ENCODE data around the gene SORL1-AS1.

SORL1-AS1 gene

GRCh38 chr11:121451178-121451985, 1.4 kb downstream of the SORL1-AS1 start:
- DNase-seq: peak; percentile 75

DNA sequence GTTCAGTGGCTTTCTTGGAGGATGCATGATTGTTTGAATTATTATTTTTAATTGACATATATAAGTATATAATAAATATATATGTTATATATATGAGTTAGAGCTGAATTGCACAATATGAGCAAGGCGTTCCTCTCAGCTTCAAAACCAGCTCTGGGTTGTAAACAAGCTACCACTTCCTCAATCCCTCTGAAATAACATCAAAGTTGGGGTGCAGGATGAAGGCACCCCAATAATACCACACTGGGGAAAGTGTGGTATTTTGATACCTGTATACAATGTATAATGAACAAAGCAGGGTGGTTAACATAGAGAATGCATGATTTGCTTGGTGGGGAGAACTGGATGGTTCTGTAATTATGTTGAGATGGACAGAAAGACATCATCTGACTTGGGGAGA, 2.4 kb downstream of the SORL1-AS1 start:
- DNase-seq: no peak

DNA sequence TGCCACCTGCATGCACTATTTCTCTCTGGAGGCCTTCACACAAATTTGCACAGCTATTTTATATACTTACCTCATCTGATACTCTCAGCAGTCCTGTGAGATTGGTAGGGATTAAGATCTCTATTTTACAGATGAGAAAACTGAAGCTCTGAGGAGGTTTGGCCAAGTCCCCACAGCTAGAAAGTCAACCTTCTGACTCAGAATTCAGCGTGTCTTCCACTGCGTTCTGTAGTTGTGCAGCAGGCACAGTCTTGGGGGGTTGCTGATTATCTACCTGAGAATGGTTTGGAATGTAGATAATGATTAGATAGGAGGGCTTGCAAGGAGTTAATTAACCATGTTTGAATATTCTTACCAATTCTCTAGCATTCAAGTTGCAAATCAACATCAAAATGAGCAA, 3.1 kb downstream of the SORL1-AS1 start:
- DNase-seq: no peak

- no peak for DNase-seq
These were observed 3.6 kb downstream of the SORL1-AS1 start for GRCh38 chr11:121449123-121449522.

- DNase-seq: no peak
These were observed 4.3 kb downstream of the SORL1-AS1 start for GRCh38 chr11:121448431-121448941.

GRCh38 chr11:121448011-121448410, 4.8 kb downstream of the SORL1-AS1 start:
- DNase-seq: no peak

DNA sequence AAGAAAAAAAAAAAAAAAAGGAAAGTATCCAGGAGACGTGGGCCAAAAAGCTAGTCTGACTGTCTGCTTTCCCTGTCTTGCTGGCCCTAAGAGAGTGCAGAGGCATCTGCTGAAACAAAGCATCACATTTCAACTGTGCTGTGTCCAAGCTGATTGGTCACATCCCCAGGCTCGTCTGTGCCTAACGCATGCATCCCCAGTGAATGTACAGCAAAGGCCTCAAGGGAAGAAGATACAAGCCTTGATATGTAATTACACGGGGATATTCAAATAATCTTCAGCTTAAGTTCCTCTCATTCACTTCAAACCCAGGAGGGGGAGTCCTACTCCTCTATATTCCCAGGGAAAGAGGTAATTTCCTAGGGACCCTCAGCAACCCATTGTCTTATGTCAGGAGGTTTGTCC, 6.0 kb downstream of the SORL1-AS1 start:
- DNase-seq: no peak

DNA sequence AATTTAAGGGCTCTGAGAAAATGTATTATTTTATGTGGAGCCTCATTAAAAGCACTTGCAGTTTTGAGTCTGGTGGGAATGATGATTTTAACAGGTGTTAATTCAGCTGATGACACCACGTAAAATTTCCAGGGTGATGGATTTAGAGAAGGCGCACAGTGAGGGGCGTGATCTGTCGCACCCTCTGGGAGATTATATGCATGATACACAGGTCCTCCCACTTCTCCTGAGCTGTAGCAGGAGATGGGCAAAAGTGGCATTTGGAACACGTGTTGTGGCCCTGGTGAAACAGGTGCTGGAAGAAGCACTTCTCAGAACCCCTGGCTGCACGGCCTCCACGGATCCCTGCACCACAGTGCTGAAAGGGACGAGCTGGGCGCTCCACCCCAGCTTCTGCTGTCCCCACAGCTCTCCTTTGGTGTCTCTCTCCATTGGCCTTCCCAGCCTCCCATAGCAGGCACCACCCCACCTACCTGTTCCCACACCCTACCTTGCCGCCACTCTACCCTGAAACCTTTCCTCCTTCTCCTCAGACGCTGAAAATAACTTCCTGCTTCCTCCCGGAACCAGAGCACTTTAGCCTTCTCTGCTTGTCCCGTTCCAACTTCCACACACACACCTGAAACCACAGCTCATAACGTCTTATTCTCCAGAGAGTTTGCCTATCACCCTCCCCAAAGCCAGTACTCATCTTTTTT, 7.5 kb downstream of the SORL1-AS1 start:
- DNase-seq: no peak

DNA sequence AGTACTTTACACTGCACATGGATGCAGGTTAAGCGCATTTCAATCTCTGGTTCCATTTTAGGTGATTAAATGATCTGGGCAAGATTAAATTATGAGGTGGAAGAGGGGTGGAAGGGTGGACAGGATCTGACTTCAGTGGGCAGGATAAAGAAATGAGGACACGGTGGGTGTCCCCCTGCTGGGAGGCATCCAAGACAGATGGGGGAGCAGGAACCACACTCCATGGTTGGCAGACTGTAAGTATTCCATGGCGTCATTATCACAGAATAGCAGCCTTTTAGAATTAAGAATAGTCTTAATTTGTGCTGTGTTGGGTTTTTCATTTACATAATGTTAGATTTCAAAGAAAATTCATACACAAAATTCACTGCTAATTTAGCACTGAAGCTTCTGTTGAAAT, 8.2 kb downstream of the SORL1-AS1 start:
- no peak for DNase-seq

GRCh38 chr11:121443688-121444275, 9.0 kb downstream of the SORL1-AS1 start:
- DNase-seq: no peak

DNA sequence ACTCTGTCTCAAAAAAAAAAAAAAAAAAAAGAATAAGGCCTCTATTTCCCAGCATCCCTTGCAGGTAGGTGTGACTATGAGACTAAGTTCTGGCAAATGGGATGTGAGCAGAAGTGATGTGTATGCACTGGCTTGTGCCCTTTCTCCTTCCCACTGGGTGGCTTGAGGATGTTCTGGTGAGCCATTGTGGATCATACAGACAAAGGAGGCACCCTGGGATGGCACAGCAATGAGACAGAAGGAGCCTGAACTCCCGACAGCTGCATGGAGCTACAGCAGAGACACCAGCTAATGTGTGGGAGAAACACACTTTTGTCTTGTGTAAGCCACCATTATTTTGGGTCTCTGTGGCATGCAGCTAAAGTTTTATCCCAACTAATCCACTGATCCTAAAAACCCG, 11.2 kb downstream of the SORL1-AS1 start:
- no peak for DNase-seq

DNA sequence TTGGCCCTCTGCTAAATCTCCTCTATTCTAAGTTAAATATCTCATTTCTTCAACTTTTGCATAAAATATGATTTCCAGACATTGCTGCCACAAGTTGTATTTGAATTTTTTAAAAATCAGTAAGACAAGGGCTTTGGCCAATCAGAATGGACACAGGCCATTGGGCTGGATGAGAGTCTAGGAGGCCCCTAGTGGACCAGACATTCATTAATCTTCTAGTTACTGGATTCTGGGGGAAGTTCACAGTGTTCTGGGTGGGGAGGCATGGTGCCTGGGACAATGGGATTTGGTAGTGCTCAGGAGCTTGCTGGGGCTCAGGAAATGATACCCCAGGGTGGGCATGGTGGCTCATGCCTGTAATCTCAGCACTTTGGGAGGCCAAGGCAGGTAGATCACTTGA, 13.0 kb downstream of the SORL1-AS1 start:
- DNase-seq: no peak

- DNase-seq: no peak
These were observed 13.4 kb downstream of the SORL1-AS1 start for GRCh38 chr11:121439337-121439736.

GRCh38 chr11:121437686-121438078, 15.1 kb downstream of the SORL1-AS1 start:
- no peak for DNase-seq

DNA sequence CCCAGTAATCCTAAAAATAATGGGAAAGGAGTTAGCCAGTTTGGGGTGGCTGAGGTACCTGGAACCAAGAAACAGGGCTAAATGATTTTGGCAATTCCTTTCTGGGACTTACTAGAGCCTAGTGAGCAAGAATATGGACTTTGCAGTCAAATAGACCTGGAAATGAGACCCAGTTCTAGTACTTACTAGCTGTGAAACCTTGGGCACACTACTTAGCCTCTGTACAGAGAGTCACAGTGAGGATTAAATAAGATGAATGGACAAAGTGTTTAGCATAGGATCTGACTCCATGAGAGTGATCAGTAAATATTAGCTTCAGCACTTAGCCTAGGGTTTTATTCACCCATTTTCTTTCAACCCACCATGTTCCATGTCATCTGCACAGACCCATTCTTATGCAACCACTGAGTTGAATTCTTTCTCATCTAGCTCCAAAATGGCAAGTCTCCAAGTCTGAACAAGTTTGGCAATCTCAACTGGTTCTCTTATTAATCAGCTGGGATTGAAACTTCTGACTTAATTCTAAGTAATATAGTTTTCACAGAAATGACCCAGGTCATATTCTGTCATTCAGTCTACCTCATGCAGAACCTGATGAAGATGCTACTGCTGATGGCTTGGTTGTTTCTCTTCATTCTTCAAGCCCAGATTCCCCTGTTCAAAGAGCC, 15.6 kb downstream of the SORL1-AS1 start:
- DNase-seq: no peak

GRCh38 chr11:121435551-121436511, 16.9 kb downstream of the SORL1-AS1 start:
- DNase-seq: no peak

DNA sequence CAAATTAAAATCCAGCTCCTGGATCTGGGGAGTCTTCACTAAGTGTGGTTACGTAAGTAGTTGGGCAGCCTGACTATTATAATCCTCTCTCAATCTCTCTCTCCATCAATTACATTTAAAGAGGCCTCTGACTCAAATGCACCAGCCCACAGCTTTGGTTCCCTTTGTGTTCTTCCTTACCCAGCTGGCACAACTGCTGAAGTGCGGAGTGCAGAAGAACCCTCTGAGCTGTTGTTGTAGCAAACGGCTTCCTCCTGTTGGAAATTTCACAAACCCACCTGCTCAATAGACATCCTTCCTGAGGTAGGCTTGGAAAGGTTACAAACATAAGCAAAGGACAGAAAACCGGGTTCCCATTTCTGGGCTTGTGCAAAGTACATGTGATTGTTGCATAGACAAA, 17.6 kb downstream of the SORL1-AS1 start:
- DNase-seq: no peak

GRCh38 chr11:121431820-121432526, 20.8 kb downstream of the SORL1-AS1 start:
- no peak for DNase-seq

- DNase-seq: no peak
These were observed 23.2 kb downstream of the SORL1-AS1 start for GRCh38 chr11:121429556-121429955.

DNA sequence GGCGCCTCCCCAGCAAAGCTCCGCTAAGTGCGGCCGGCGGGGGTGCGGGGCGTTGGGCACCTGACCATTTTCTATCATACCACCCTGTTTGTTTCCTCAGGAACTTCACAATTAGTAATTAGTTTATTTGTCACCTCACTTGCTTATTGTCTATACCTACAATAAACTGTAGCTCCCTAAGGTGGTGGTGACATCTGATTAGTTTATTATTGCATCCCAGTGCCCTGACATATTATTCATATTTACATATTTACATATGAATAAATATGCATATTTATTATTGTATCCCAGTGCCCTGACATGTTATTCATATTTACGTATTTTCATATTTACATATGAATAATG, 25.4 kb downstream of the SORL1-AS1 start:
- no peak for DNase-seq

Data from activated CD8-positive, alpha-beta memory T cell treated with anti-CD3 and anti-CD28 coated beads for 24 hours (primary cell).